Coronary artery (tissue), 2 donors: ENCODE measurements around the gene PPARA.

Experiments
- DNase-seq: peaks from one replicate; pipeline ENCODE4 v3.0.0-alpha.2; 2017; ENCODE audit warnings: low spot score
- H3K27ac ChIP-seq, 2 donors: fragments of 200-600 bp; sonication (generic); one replicate each; pipeline ENCODE4 v1.5.1; 2016 to 2019
- H3K4me3 ChIP-seq: fragments of 200-600 bp; sonication (generic); 2 replicates; pipeline ENCODE4 v1.5.1; 2016; ENCODE audit warnings: mild to moderate bottlenecking, moderate library complexity
- TF ChIP-seq, protein P1 (sequence below): fragments of 200-600 bp; sonication (generic); IDR thresholded peaks from one replicate; pipeline ENCODE4 v1.5.1; 2019; ENCODE audit warnings: antibody characterized with exemption

The PPARA gene

DNA sequence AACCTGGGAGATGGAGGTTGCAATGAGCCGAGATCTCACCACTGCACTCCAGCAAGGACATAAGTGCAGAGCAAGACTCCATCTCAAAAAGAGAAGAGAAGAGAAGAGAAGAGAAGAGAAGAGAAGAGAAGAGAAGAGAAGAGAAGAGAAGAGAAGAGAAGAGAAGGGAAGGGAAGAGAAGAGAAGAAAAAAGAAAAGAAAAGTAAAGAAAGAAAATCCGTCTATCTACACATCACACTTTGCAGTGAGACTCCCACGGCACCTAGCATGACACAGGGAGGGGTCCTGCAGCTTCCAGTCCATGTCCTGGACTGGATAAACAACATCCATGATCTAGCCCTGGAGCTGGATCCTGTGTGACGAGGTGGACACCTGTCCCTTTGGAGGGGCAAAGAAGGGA, 4.0 kb upstream of the PPARA start:
- TF ChIP-seq, protein P1, sequence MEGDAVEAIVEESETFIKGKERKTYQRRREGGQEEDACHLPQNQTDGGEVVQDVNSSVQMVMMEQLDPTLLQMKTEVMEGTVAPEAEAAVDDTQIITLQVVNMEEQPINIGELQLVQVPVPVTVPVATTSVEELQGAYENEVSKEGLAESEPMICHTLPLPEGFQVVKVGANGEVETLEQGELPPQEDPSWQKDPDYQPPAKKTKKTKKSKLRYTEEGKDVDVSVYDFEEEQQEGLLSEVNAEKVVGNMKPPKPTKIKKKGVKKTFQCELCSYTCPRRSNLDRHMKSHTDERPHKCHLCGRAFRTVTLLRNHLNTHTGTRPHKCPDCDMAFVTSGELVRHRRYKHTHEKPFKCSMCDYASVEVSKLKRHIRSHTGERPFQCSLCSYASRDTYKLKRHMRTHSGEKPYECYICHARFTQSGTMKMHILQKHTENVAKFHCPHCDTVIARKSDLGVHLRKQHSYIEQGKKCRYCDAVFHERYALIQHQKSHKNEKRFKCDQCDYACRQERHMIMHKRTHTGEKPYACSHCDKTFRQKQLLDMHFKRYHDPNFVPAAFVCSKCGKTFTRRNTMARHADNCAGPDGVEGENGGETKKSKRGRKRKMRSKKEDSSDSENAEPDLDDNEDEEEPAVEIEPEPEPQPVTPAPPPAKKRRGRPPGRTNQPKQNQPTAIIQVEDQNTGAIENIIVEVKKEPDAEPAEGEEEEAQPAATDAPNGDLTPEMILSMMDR: no peak
- DNase-seq: no peak
- H3K4me3 ChIP-seq: no peak overlapping the region
- H3K27ac ChIP-seq: no peak overlapping the region

DNA sequence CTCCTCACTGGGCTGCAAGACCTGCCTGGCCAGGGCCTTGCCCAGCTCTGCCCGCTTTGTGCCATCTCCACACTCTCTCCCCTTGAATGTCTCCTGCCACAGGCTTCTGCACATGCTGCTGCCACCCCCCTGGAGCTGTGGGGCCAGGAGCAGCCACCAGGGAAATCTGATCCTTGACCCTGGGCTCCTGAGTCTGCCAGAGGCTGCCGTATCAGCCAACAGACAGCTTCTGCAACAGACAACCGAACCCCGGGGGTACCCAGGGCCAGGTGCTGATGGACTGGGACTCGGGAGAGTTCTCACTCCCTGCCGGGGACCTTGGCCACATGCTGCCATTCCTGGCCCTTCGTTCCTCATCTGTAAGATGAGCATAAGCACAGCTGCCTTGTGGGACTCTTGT, 3.3 kb upstream of the PPARA start:
- no peak for DNase-seq
- Histone ChIP-seq H3K27ac (no peak overlapping the region), H3K4me3 (no peak overlapping the region)
- TF ChIP-seq, protein P1: no peak

GRCh38 chr22:46147471-46148267, 2.7 kb upstream of the PPARA start:
- DNase-seq: no peak

GRCh38 chr22:46148336-46148735, 2.0 kb upstream of the PPARA start:
- Histone ChIP-seq H3K4me3 (no peak overlapping the region), H3K27ac (peak overlapping the region; percentile 93 to 96)
- TF ChIP-seq, protein P1: no peak
- no peak for DNase-seq

More at GRCh38 chr22:46147471-46148267, 2.7 kb upstream of the PPARA start:
- Histone ChIP-seq H3K27ac (peak overlapping the region in 1 of 2 donors; percentile 96), H3K4me3 (no peak overlapping the region)
- TF ChIP-seq, protein P1: no peak

DNA sequence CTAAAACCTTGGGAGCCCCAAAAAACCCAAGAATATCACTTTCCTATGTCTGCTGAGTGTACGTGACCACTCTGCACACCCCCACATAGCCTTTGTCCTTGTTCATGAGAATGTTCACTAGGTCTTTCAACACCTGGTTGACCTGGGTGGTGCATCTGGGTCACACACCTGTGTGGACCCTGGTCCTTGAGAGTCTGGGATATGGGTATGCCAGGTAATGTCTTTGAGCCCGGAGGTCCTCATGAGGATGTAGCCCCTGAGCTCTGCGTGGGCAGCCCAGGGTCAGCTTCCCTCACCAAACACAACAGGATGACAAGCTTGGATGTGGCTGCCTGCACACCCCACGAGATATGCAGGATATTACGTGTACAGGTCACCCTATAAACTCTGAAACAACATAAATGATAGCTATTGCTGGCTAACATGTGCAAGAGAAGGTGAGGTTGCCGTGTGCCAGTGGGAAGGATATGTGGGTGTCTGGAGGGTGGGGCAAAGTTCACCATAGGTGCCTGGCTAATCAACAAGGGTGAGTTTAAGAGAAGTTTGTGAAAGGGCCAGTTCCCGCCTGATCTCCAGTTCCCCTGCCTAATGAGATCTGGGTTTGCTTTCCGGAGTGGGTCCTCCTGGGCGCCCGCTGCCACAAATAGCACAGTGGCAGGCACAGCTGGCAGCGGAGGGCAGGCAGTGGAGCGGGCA, 1.4 kb upstream of the PPARA start:
- no peak for DNase-seq
- TF ChIP-seq, protein P1: no peak
- Histone ChIP-seq H3K27ac (peak overlapping the region; percentile 93 to 96), H3K4me3 (peak overlapping the region; percentile 96)

DNA sequence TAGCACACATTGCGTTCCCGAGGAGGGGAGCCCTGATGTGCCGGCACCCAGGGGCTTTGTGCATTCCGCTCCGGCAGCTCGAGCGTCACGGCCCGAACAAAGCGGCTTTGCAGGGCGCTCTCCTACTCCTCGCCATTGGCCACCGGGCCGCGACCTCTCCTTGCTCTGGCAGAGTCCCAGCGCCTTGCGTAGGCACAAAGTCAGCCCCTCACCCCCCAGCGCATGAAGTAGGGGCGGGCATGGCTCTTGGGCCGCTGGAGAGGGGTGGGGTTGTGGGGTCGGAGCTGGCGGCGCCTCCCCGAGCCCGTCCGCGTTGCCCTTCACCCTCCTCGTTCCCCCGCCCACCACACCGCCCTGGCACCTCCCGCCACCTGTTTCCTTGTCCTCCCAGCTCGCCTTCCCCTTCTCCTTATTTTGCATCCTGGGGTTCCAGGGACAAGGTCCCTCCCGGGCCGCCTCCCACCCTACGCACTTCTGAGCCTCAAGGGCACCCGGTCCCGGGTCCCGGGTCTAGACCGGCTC, 753 bp upstream of the PPARA start:
- peak overlapping the region; percentile 93 to 96 for H3K27ac ChIP-seq
- H3K4me3 ChIP-seq: peak overlapping the region; percentile 96
- peak; percentile 87 for DNase-seq
- TF ChIP-seq, protein P1: no peak
